Urinary bladder (tissue), 4 donors: ENCODE measurements around the gene HFM1. TPM values are rescaled to one million over a fixed set of nuclear protein-coding genes. Genes with fewer than 3 reads are reported as not detected.
"Not testable (repeated sequence)": the region's sequence is repeated elsewhere in the genome, so short reads cannot be mapped to it uniquely, and the experiment has no call there.

ENCODE experiments used
- DNase-seq: peaks from one replicate; pipeline ENCODE4 v3.0.0-alpha.2; 2015; ENCODE audit errors: extremely low spot score
- H3K27ac ChIP-seq: one replicate; pipeline ENCODE4 v1.5.1; 2013; ENCODE audit warnings: low read depth, mild to moderate bottlenecking, moderate library complexity
- H3K36me3 ChIP-seq: one replicate; pipeline ENCODE4 v1.6.1; 2013; ENCODE audit warnings: mild to moderate bottlenecking, moderate library complexity; ENCODE audit not compliant: insufficient read depth
- H3K4me1 ChIP-seq: one replicate; pipeline ENCODE4 v1.6.1; 2013; ENCODE audit warnings: mild to moderate bottlenecking, moderate library complexity; ENCODE audit not compliant: insufficient read depth
- H3K4me3 ChIP-seq: one replicate; pipeline ENCODE4 v1.5.1; 2013; ENCODE audit warnings: low read depth, low read length
- WGBS: extraction: QIAGEN DNeasy Blood & Tissue Kit; methylation state at CpG from one replicate; pipeline ENCODE4 v1.1.7; 2013; 5-methylcytosine and 5-hydroxymethylcytosine counted together
- polyA plus RNA-seq: library from polyadenylated mRNA; stranded (reverse); fragments of 200-250 nt; gene quantifications from one replicate; pipeline ENCODE4 v1.2.3, GENCODE V29; 2013
- total RNA-seq: library from RNA; depleted of rRNA; stranded (reverse); fragments of >200 nt; gene quantifications from one replicate; pipeline ENCODE4 v1.2.3, GENCODE V29; 2014
- donor health status: healthy with polysubstance abuse.
- donor health status: healthy.

The HFM1 gene
- total and polyA plus RNA-seq, 2 donors: 0.77 to 27.5 TPM

- H3K27ac ChIP-seq: no peak overlapping the region
- H3K4me3 ChIP-seq: no peak overlapping the region
- no peaks in the 10 kb centered on the region for H3K36me3 ChIP-seq
- 98% methylated on average over 2 of the region's 2 CpGs for WGBS
- H3K4me1 ChIP-seq: no peaks in the 10 kb centered on the region
- no peak for DNase-seq
Observed at GRCh38 chr1:91325456-91325855, 79.2 kb downstream of the HFM1 start.

GRCh38 chr1:91314643-91315042, 90.0 kb downstream of the HFM1 start:
- Histone ChIP-seq H3K4me3 (no peak overlapping the region), H3K27ac (no peak overlapping the region), H3K36me3 (peaks cover 3% of the 10 kb centered on the region), H3K4me1 (no peaks in the 10 kb centered on the region)
- WGBS: 89% methylated on average over 2 of the region's 2 CpGs
- no peak for DNase-seq

- 83% methylated on average over 2 of the region's 2 CpGs for WGBS
- H3K4me3 ChIP-seq: no peak overlapping the region
- H3K36me3 ChIP-seq: peaks cover 3% of the 10 kb centered on the region
- no peak for DNase-seq
- H3K4me1 ChIP-seq: no peaks in the 10 kb centered on the region
- H3K27ac ChIP-seq: no peak overlapping the region
Observed at GRCh38 chr1:91311672-91312071, 93.0 kb downstream of the HFM1 start.

- no peak for DNase-seq
- no peak overlapping the region for H3K27ac ChIP-seq
- peaks cover 3% of the 10 kb centered on the region for H3K36me3 ChIP-seq
- no peak overlapping the region for H3K4me3 ChIP-seq
- H3K4me1 ChIP-seq: no peaks in the 10 kb centered on the region
Observed at GRCh38 chr1:91308544-91308943, 96.1 kb downstream of the HFM1 start.

- H3K4me1 ChIP-seq: no peaks in the 10 kb centered on the region
- H3K27ac ChIP-seq: no peak overlapping the region
- DNase-seq: no peak
- WGBS: 98% methylated on average over 1 of the region's 1 CpG
- H3K4me3 ChIP-seq: no peak overlapping the region
- H3K36me3 ChIP-seq: peaks cover 3% of the 10 kb centered on the region
Observed at GRCh38 chr1:91307784-91308409, 96.7 kb downstream of the HFM1 start.

- 93% methylated on average over 1 of the region's 1 CpG for WGBS
Observed at GRCh38 chr1:91303165-91303564, 101.5 kb downstream of the HFM1 start.

GRCh38 chr1:91288843-91289553, 115.6 kb downstream of the HFM1 start:
- DNase-seq, H3K27ac ChIP-seq, H3K36me3 ChIP-seq, H3K4me3 ChIP-seq, H3K4me1 ChIP-seq: not testable (repeated sequence)
- 95% methylated on average over 40 of the region's 47 CpGs for WGBS

More at GRCh38 chr1:91303165-91303564, 101.5 kb downstream of the HFM1 start:
- Histone ChIP-seq H3K4me1 (no peaks in the 10 kb centered on the region), H3K4me3 (no peak overlapping the region), H3K36me3 (no peaks in the 10 kb centered on the region), H3K27ac (no peak overlapping the region)
- no peak for DNase-seq

- DNase-seq, H3K4me3 ChIP-seq, H3K27ac ChIP-seq, H3K4me1 ChIP-seq, H3K36me3 ChIP-seq: not testable (repeated sequence)
- WGBS: 52% methylated on average over 5 of the region's 13 CpGs
Observed at GRCh38 chr1:91286962-91287317, 117.7 kb downstream of the HFM1 start.

GRCh38 chr1:91286259-91286961, 118.2 kb downstream of the HFM1 start:
- DNase-seq, H3K36me3 ChIP-seq, H3K4me3 ChIP-seq, H3K4me1 ChIP-seq, H3K27ac ChIP-seq: not testable (repeated sequence)
- WGBS: 93% methylated on average over 15 of the region's 19 CpGs

- 98% methylated on average over 2 of the region's 2 CpGs for WGBS
Observed at GRCh38 chr1:91283421-91283726, 121.3 kb downstream of the HFM1 start.

GRCh38 chr1:91282695-91283420, 121.8 kb downstream of the HFM1 start:
- WGBS: 46% methylated on average over 6 of the region's 6 CpGs
- Histone ChIP-seq H3K27ac (no peak overlapping the region), H3K36me3 (no peaks in the 10 kb centered on the region), H3K4me3 (no peak overlapping the region), H3K4me1 (no peaks in the 10 kb centered on the region)
- DNase-seq: peak; percentile 51

More at GRCh38 chr1:91283421-91283726, 121.3 kb downstream of the HFM1 start:
- H3K36me3 ChIP-seq: no peaks in the 10 kb centered on the region
- DNase-seq: no peak
- H3K4me3 ChIP-seq: no peak overlapping the region
- no peak overlapping the region for H3K27ac ChIP-seq
- no peaks in the 10 kb centered on the region for H3K4me1 ChIP-seq

- Histone ChIP-seq H3K36me3 (no peaks in the 10 kb centered on the region), H3K4me3 (no peak overlapping the region)
- WGBS: 74% methylated on average over 6 of the region's 6 CpGs
Observed at GRCh38 chr1:91281782-91282181, 122.9 kb downstream of the HFM1 start.

GRCh38 chr1:91278754-91279153, 125.9 kb downstream of the HFM1 start:
- Histone ChIP-seq H3K4me1 (no peaks in the 10 kb centered on the region), H3K36me3 (no peaks in the 10 kb centered on the region), H3K4me3 (no peak overlapping the region), H3K27ac (no peak overlapping the region)
- peak; percentile 5 for DNase-seq
- WGBS: 38% methylated on average over 1 of the region's 1 CpG

More at GRCh38 chr1:91281782-91282181, 122.9 kb downstream of the HFM1 start:
- no peak overlapping the region for H3K27ac ChIP-seq
- no peak for DNase-seq
- no peaks in the 10 kb centered on the region for H3K4me1 ChIP-seq
